MM.1S (cell line): ENCODE data around the gene MSRB1.

Experiments used
- DNase-seq: peaks from one replicate; pipeline ENCODE4 v3.0.0-alpha.2; 2015
- H2AFZ ChIP-seq: fragments of 300-600 bp; sonication (generic); 2 replicates; pipeline ENCODE4 v1.6.0; 2016; ENCODE audit warnings: antibody characterized with exemption, low read length
- H3F3A ChIP-seq: fragments of 300-600 bp; sonication (generic); 2 replicates; pipeline ENCODE4 v1.6.1; 2016; ENCODE audit warnings: mild to moderate bottlenecking, antibody characterized with exemption, low read length, moderate library complexity, mixed read lengths; ENCODE audit not compliant: insufficient read depth
- H3K27ac ChIP-seq: fragments of 300-600 bp; sonication (generic); 2 replicates; pipeline ENCODE4 v1.5.1; 2016; ENCODE audit warnings: mild to moderate bottlenecking, low read length
- H3K27me3 ChIP-seq: fragments of 300-600 bp; sonication (generic); replicated peaks from 2 replicates; pipeline ENCODE4 v1.6.0; 2016; ENCODE audit warnings: low read length; ENCODE audit not compliant: insufficient read depth
- H3K36me3 ChIP-seq: fragments of 300-600 bp; sonication (generic); replicated peaks from 2 replicates; pipeline ENCODE4 v1.6.1; 2016; ENCODE audit warnings: mild to moderate bottlenecking, low read length, mixed read lengths; ENCODE audit not compliant: insufficient read depth
- H3K4me1 ChIP-seq: fragments of 300-600 bp; sonication (generic); 2 replicates; pipeline ENCODE4 v1.6.1; 2016; ENCODE audit warnings: low read length, mixed read lengths
- H3K4me2 ChIP-seq: fragments of 300-600 bp; sonication (generic); 2 replicates; pipeline ENCODE4 v1.6.0; 2016; ENCODE audit warnings: low read depth, low read length
- H3K4me3 ChIP-seq: fragments of 300-600 bp; sonication (generic); 2 replicates; pipeline ENCODE4 v1.5.1; 2016; ENCODE audit warnings: low read length, mixed read lengths
- H3K79me2 ChIP-seq: fragments of 300-600 bp; sonication (generic); 2 replicates; pipeline ENCODE4 v1.6.1; 2016; ENCODE audit warnings: mixed run types, low read length, mixed read lengths
- H3K9ac ChIP-seq: fragments of 300-600 bp; sonication (generic); 2 replicates; pipeline ENCODE4 v1.6.1; 2016; ENCODE audit warnings: low read length, mixed read lengths
- H3K9me2 ChIP-seq: fragments of 300-600 bp; sonication (generic); replicated peaks from 2 replicates; pipeline ENCODE4 v1.6.1; 2016; ENCODE audit warnings: mild to moderate bottlenecking, low read length, mixed read lengths; ENCODE audit not compliant: insufficient read depth
- H3K9me3 ChIP-seq: fragments of 300-600 bp; sonication (generic); replicated peaks from 2 replicates; pipeline ENCODE4 v1.6.1; 2016; ENCODE audit warnings: mild to moderate bottlenecking, low read length, mixed read lengths; ENCODE audit not compliant: insufficient read depth
- H4K20me1 ChIP-seq: fragments of 300-600 bp; sonication (generic); 2 replicates; pipeline ENCODE4 v1.6.1; 2016; ENCODE audit warnings: mild to moderate bottlenecking, low read length, moderate library complexity, mixed read lengths; ENCODE audit not compliant: insufficient read depth
- CTCF ChIP-seq: fragments of 300-600 bp; sonication (generic); IDR thresholded peaks from 2 replicates; pipeline ENCODE4 v1.5.1; 2016; ENCODE audit warnings: antibody characterized with exemption, low read length, mixed read lengths
- EZH2 ChIP-seq: fragments of 300-600 bp; sonication (generic); optimal IDR thresholded peaks from 2 replicates; pipeline ENCODE3; 2017; ENCODE audit warnings: low read depth, mild to moderate bottlenecking, antibody characterized with exemption, low read length, mixed read lengths
- EZH2phosphoT487 ChIP-seq: fragments of 300-600 bp; sonication (generic); IDR thresholded peaks from 2 replicates; pipeline ENCODE4 v1.6.1; 2018; ENCODE audit warnings: antibody characterized with exemption, low read length

MSRB1 gene

GRCh38 chr16:1989209-1990100 is 46.5 kb upstream of the MSRB1 start, which contains the start of gene SYNGR3:
TSS of gene SYNGR3 (plus strand) at chr16:1989970. CDS start at chr16:1990103, 133 bp downstream.
- Histone ChIP-seq H3K36me3 (0 out of 2 replicates have a peak, but pooled peaks cover 4% of the 10 kb centered on the region), H3K79me2 (peaks cover 15% of the 10 kb centered on the region), H4K20me1 (no peaks in the 10 kb centered on the region), H3K27ac (no peak within 1 kb of the TSS), H3K4me3 (peak within 1 kb of the TSS; percentile 70), H3K9me3 (no peaks in the 10 kb centered on the region), H3K9me2 (no peaks in the 10 kb centered on the region), H3K4me2 (peak within 1 kb of the TSS; percentile 99), H3F3A (peaks cover 21% of the 10 kb centered on the region), H3K4me1 (peaks cover 28% of the 10 kb centered on the region), H3K9ac (peak within 1 kb of the TSS; percentile 55; the same call in 1 of the 2 replicates), H3K27me3 (peaks cover 8% of the 10 kb centered on the region), H2AFZ (peak within 1 kb of the TSS; percentile 84)
- no peak for DNase-seq
- TF ChIP-seq EZH2phosphoT487 (no peak), EZH2 (no peak), CTCF (no peak)

- peaks cover 16% of the 10 kb centered on the region for H3K79me2 ChIP-seq
- no peak for TF ChIP-seq EZH2phosphoT487
- TF ChIP-seq CTCF, result no peak
- no peak for TF ChIP-seq EZH2
- no peak overlapping the region for H3K9ac ChIP-seq
- no peaks in the 10 kb centered on the region for H4K20me1 ChIP-seq
- H3K27me3 ChIP-seq, result peaks cover 22% of the 10 kb centered on the region
- no peaks in the 10 kb centered on the region for H3K9me3 ChIP-seq
- 0 out of 2 replicates have a peak, but pooled peaks cover 4% of the 10 kb centered on the region for H3K36me3 ChIP-seq
- no peak for DNase-seq
- H3K4me1 ChIP-seq, result peaks cover 31% of the 10 kb centered on the region
- H3K4me3 ChIP-seq, result no peak overlapping the region
- no peak overlapping the region for H2AFZ ChIP-seq
- H3K9me2 ChIP-seq, result no peaks in the 10 kb centered on the region
- no peak overlapping the region for H3K4me2 ChIP-seq
- H3K27ac ChIP-seq, result no peak overlapping the region
- H3F3A ChIP-seq, result peaks cover 26% of the 10 kb centered on the region
Measured at GRCh38 chr16:1987198-1987597, 44.2 kb upstream of the MSRB1 start.

GRCh38 chr16:1985466-1986150 is 42.6 kb upstream of the MSRB1 start:
- Histone ChIP-seq H3K9ac (peak overlapping the region; percentile 86; the same call in 1 of the 2 replicates), H3K4me3 (peak overlapping the region; percentile 99; the same call in 1 of the 2 replicates)
- TF ChIP-seq EZH2, result no peak
- no peak for TF ChIP-seq CTCF
- TF ChIP-seq EZH2phosphoT487, result no peak

More at GRCh38 chr16:1985466-1986150, 42.6 kb upstream of the MSRB1 start:
- Histone ChIP-seq H3F3A (peaks cover 27% of the 10 kb centered on the region), H3K4me2 (peak overlapping the region; percentile 91), H4K20me1 (no peaks in the 10 kb centered on the region), H3K4me1 (peaks cover 20% of the 10 kb centered on the region), H2AFZ (no peak overlapping the region), H3K27me3 (peaks cover 33% of the 10 kb centered on the region), H3K36me3 (0 out of 2 replicates have a peak, but pooled peaks cover 4% of the 10 kb centered on the region), H3K79me2 (peaks cover 16% of the 10 kb centered on the region), H3K27ac (no peak overlapping the region), H3K9me2 (no peaks in the 10 kb centered on the region), H3K9me3 (no peaks in the 10 kb centered on the region)
- DNase-seq, result no peak
